Sigmoid colon (tissue), 4 donors: ENCODE measurements around the gene ATG7.

ENCODE experiments used
- EP300 ChIP-seq, 4 donors: sonication (generic); formaldehyde crosslinking; IDR thresholded peaks; one replicate each; pipeline ENCODE4 v1.6.1; 2017; ENCODE audit warnings: antibody characterized with exemption in 4 of 4
- POLR2A ChIP-seq, 2 donors: fragments of 450-650 bp; IDR thresholded peaks; one replicate each; pipeline ENCODE4 v1.6.1; 2016; ENCODE audit warnings: antibody characterized with exemption in 2 of 2, mild to moderate bottlenecking in 2 of 2, moderate library complexity in 2 of 2
- TF ChIP-seq, protein P1 (sequence below), 4 experiments: fragments of 450-650 bp in 3 of 4; fragments of 200-600 bp in 1 of 4; IDR thresholded peaks; one replicate each; pipeline ENCODE4 v1.5.1; 2016 to 2019; ENCODE audit warnings: antibody characterized with exemption in 4 of 4, mild to moderate bottlenecking in 3 of 4, moderate library complexity in 2 of 4

DNA sequence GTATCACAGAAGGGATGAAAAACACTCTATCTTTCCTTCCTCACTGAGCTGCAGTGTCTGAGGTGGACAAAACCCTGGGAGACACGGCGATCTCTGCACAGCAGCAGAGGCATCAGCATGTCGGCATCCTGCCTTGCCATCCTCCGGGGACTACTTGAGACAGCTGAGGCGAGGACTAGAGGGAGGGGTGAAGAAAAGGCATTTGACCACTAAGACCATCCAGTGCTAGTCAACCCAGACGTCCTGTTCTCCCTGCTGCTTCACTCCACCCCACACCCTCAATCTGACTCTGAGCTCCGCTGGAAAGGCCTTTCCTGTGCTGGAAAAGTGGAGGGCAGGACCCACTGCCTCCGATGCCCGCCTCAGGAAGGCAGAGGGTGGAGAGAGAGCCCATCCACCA, 304.3 kb downstream of the ATG7 start:
- TF ChIP-seq, protein P1, sequence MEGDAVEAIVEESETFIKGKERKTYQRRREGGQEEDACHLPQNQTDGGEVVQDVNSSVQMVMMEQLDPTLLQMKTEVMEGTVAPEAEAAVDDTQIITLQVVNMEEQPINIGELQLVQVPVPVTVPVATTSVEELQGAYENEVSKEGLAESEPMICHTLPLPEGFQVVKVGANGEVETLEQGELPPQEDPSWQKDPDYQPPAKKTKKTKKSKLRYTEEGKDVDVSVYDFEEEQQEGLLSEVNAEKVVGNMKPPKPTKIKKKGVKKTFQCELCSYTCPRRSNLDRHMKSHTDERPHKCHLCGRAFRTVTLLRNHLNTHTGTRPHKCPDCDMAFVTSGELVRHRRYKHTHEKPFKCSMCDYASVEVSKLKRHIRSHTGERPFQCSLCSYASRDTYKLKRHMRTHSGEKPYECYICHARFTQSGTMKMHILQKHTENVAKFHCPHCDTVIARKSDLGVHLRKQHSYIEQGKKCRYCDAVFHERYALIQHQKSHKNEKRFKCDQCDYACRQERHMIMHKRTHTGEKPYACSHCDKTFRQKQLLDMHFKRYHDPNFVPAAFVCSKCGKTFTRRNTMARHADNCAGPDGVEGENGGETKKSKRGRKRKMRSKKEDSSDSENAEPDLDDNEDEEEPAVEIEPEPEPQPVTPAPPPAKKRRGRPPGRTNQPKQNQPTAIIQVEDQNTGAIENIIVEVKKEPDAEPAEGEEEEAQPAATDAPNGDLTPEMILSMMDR (IDR thresholded peaks at IDR 0.05): no peak
- TF ChIP-seq POLR2A (IDR thresholded peaks at IDR 0.05): no peak
- TF ChIP-seq EP300 (IDR thresholded peaks at IDR 0.05): no peak
